Activated CD4-positive, alpha-beta T cell treated with anti-CD3 and anti-CD28 coated beads for 24 hours (primary cell): ENCODE measurements around the gene TNFRSF13B.
"Not testable (repeated sequence)": the region's sequence is repeated elsewhere in the genome, so short reads cannot be mapped to it uniquely, and the experiment has no call there.

ENCODE experiments used
- DNase-seq, 2 donors: peaks; one replicate each; pipeline ENCODE4 v3.0.0-alpha.2; 2020; ENCODE audit warnings: low read depth in 2 of 2

The TNFRSF13B gene

DNA sequence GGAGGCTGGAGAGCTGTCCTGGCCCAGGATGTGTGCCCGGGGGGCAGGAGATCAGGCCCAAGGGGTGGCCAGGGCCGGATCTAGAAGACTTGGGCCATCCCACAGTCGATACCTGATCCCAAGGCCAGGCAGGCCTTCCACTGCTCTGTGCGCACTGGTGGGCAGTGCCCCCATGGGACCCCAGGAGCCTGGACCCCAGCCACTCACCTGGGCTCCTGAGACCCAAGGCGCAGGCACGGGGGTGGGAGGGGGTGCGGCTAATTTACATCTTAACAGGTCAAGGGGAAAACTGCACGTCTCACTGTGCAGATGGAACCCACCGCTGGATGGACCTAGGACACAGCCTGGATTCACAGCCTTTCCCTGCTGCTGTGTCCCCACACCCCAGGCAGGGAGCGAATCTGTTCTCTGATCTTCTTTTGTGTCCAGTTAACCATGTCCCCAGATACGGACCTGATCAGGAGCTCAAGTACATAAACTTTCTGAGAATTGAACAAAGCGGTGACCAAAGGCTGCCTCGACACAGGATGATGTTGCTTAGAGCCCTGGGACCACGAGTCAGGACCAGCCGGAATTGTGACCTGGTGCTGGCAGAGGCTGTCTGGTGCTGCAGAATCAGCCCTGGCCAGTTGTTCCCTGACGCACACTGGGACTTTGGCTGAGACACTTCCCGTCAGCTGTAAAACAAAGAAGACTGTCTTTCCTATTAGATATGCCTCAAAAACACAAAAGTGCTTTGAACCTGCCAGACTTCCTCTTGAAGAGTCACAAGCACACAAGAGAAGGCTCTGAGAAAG, 60.6 kb downstream of the TNFRSF13B start:
- DNase-seq = no peak

DNA sequence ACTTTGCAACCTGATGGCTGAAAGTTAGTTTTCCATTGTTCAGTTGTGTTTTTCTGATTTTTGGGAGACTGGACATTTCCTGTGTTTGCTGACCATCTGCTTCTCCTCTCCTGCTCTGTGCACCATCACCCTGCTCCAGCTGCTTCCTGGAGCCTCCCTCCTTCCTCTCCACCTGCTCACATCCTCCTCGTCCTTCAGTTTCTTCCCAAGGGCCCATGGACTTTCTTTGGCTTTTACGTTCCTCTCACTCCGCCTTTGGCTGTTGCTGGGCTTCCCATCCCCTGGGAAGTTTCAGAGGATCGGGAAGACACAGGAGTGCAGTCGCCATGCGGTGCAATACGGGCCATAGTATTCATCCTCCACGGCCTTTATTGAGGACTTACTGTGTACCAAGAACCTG, 61.6 kb downstream of the TNFRSF13B start:
- no peak for DNase-seq

DNA sequence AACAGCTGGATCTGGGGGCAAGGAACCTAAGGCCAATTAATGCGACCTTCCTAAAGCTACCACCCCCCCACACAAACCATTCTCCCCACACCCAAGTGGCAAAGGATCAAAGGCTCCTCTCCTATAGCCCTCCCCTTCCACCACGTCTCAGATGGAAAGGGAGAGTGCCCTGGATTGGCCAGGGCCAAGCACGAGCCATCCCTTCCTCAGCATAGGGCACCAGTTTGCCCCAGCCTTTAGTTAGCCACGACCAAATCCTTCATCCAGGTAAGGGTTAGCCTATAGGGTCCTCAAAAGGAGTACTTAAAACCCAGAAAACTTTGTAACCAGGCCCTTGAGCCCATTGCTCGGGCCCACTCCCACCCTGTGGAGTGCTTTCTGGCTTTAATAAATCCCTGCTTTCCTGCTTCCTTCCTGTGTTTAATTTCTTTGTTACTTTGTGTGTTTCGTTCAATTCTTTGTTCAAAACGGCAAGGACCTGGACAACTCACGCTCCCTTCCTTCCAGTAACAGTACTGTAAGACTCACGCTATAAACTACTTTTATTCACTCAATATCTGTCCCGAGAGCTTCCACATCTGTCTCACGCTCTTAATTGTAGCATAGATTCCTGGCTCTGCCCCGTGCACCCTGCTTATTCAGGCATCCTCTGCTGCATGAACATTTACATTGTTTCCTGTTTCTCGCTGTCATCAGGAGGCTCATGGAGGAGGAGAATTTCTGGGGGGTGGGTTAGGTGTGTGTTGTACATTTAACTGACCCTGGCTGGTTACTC, 62.3 kb downstream of the TNFRSF13B start:
- no peak for DNase-seq

DNA sequence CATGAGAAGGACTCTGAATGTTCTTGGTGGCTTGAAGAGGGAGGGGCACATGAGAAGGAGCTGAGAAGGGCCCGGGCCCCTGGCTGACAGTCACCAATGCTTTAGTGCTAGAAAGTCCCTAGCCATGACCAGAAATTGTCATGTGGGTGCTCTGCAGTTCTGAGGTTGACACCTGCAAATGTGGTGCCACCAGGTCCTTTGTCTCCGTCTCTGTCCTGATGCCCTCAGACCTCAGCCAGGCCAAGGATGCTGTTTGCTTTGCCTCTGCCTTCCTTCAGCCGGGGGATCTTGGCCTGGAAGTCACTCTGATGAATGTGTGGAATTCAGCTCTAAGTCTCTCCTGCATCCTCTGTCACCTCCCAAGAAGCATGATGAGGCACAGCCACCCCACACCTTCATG, 63.6 kb downstream of the TNFRSF13B start:
- no peak for DNase-seq

DNA sequence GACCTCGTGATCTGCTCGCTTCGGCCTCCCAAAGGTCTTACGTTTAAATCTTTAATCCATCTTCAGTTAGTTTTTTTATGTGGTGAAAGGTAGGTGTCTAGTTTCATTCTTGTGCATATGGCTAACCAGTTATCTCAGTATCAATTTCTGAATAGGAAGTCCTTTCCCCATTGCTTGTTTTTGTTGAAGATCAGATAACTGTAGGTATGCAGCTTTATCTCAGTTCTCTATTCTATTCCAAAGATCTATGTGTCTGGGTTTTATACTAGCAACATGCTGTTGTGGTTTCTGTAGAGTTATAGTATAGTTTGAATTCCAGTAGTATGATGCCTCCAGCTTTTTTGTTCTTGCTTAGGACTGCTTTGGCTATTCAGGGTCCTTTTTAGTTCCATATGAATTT, 65.2 kb downstream of the TNFRSF13B start:
- DNase-seq = no peak

DNA sequence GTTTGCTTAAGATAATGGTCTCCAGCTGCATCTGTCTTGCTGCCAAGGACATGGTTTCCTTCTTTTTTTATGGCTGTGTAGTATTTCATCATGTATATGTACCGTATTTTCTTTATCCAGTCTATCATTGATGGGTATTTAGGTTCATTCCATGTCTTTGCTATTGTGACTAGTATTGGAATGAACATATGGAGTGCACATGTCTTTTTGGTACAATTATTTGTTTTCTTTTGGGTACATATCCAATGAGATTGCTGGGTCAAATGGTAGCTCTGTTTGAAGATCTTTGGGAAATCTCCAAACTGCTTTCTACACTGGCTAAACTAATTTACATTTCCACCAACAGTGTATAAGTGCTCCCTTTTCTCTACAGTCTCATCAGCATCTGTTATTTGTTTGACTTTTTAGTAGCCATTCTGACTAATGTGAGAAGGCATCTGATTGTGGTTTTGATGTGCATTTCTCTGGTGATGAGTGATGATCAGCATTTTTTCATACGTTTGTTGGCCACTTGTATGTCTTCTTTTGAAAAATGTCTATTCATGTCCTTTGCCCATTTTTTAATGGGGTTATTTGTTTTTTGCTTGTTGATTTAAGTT, 66.2 kb downstream of the TNFRSF13B start:
- DNase-seq = no peak

DNA sequence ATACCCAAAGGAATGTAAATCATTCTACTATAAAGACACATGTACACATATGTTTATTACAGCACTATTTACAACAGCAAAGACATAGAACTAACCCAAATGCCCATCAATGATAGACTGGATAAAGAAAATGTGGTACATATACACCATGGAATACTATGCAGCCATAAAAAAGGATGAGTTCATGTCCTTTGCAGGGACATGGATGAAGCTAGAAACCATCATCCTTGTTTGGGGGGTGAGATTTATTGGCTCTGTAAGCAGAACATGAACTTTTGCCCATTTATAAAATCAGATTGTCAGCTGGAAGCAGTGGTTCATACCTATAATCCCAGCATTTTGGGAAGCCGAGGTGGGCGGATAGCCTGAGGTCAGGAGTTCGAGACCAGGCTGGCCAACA, 68.8 kb downstream of the TNFRSF13B start:
- not testable (repeated sequence) for DNase-seq

DNA sequence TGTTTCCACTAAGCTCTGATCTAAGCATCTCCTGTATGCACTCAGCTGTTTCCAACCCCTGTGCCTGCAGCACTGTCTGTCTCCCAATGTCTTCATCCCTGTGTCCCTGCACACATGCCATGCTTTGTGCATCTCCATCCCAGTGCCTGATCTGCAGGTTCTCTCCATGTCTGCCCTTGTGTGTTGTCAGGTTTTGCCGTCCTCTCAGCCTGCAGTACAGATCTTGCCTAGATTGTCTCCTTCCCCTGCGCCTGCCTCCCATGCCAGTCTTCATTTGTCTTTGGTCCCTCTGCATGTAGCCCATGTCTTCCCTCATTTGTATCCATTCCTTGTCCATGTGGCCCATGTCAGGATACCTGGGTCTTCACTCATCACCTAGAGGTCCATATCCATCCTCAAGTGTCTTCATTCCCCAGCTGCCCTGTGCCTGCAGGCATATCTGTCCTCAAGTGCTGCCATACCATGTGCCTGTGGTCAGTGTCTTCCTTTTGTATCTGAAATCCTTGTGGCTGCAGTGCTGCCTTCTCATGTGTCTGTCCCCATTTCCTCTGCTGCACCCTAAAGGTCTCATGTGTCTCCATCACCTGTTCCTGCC, 71.5 kb downstream of the TNFRSF13B start:
- DNase-seq = no peak

DNA sequence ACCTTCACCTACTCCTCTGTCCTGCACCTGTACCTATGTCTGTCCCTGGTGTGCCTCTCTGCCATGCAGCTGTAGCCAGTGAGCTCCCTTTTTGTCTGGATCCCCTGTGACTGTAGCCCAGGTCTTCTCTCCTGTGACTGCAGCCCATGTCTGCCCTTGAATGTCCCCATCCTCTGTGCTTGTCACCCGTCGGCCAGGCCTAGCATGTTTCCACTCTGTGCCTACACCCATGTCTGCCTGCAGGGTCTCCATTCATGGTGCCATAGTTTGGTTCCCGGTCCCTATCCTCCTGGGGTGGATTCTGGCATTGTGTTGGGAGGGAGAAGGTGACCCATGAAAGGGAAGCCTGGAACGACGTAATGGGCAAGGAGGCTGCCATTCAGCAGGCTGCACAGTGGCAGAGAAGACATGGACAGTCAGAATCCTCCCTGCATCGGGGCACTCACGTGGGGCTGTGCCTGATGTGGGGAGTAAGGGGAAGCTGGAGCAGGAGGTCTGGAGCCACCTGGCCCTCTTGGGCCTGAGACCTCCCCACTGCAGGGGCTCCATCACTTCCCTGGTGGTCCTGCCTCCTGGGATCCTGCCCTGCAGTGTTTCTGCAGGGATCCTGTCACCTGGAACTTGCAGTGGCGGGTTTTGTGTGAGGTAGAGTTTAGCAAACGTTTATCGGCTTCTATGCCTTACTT, 74.6 kb downstream of the TNFRSF13B start:
- DNase-seq = not testable (repeated sequence)

DNA sequence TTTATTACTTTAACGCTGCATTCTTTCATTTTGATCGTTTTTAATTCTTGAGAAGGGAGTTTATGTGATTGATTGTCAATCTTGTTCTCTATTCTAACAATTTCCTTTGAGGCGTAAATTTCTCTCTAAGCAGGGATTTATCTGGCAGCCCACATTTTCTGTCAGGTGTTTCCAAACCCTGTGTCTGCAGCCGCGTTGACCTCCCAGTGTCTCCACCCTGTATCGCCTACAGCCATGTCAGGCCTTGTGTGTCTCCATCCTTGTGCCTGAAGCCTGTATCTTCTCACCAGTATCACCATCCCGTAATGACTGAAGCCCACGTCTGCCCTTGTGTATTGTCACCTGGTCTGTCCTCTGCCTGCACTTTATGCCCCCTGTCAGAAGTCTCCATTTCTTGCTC, 75.7 kb downstream of the TNFRSF13B start:
- not testable (repeated sequence) for DNase-seq

DNA sequence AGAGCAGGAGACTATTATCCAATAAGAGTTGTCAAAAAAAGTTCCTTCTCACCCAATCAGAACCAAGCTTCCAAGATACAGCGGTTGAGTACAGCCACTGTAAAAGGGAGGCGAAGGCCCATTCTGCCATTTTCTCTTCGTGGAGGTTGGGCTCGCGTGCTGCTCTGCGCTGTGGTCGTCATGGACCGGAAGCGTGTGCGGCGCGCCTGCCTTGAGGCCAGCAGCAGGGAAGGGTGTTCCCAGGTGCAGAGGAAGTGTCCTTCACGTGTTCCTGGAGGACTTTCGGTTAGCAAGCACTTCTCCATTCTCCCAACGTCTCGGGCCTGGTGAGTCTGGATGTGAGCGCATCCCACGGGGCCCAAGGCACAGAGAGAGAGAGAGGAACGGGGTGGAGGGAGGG, 78.4 kb downstream of the TNFRSF13B start:
- not testable (repeated sequence) for DNase-seq

DNA sequence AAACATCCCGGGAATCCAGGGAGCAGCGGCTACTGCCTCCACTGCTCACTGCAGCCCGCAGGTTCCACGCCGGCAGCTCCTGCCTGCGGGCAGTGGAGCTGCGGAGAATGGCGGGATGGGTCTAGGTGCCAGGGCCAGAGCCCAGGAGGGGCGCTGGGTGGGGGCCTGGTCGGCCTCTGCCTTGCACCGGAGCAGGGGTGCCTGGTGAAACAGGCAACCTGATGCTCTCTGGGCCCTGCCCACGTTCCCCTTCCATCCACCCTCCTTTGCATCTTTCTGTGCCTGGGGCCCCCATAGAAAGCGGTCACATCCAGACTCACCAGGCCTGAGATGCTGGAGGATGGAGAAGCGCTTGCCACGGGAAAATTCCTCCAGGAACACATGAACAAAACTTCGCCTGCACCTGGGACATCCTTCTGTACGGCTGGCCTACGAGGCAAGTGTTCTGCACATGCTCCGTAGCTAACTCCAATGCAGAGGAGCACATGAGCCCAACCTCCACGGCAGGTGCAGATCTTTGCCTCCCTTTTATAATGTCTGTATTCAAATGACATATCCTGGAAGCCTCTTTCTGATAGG, 79.0 kb downstream of the TNFRSF13B start:
- DNase-seq = not testable (repeated sequence)

DNA sequence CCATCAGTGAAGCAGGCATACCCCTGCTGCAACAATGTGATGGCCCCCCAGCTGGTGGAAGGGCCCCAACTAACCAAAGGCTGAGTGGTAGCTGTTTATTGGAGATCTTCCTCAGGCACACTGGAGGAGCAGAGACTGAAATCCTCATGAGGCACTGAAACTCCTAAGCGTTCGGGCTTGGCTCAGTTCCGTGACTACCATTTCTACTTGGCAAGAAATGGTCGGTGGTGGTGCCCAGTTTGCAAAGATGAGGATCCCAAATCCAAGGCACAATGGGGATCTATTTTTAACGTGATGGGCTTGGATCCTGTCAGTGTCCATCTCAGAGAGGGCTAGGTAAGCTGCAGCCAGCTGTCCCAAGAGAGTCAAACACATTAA, 82.8 kb downstream of the TNFRSF13B start:
- no peak for DNase-seq
